GM21447 (cell line): Measurements from ENCODE around the gene WDR81.

Experiments used
- ATAC-seq: cut with Tn5 transposase; IDR thresholded peaks from one replicate; pipeline ENCODE4 v1.9.1; 2021; ENCODE audit not compliant: unreplicated experiment

The WDR81 gene

DNA sequence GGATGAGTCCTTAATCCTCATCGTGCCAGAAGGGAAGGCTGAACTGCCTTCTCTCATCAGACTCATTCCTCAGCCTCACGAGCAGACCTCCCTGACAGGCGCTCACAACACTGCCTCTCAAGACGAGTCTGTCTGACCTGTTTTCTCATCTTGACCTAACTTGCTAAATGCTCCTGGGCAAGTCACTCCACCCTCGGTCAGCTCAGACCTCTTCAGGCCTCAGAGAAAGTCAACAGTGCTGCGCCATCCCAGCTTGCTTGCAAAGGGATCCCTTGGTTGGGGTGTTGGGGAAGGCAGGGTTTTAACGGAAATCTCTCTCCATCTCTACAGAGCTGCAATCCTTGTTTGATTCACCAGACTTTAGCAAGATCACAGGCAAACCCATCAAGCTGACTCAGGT lies 52.4 kb downstream of the WDR81 start:
- no peak for ATAC-seq

DNA sequence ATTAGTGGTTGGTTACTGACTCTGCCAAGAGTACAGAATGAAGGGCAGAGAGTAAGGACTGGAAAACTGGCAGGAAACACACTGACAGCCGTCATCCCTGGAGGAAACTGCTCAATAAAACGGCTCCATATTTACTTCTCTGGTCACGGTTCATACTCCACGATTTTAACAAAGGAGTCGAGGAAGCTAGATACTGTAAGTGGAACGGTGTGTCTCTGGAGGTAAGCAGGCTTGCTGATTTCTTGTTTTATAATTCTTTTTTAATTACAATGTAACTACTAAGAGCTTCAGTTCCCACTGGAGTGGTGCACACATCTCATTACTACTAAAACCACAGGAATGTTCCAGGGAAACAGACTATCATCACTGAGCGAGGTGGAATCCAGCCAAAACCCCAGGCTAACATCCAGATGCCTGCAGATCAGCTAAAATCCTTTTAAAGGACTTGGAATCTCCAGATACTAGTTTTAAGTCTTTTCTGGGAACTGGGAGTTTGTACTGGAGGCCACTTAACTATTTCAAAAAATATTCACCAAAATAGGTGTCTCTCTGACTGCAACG lies 55.1 kb downstream of the WDR81 start:
- no peak for ATAC-seq

DNA sequence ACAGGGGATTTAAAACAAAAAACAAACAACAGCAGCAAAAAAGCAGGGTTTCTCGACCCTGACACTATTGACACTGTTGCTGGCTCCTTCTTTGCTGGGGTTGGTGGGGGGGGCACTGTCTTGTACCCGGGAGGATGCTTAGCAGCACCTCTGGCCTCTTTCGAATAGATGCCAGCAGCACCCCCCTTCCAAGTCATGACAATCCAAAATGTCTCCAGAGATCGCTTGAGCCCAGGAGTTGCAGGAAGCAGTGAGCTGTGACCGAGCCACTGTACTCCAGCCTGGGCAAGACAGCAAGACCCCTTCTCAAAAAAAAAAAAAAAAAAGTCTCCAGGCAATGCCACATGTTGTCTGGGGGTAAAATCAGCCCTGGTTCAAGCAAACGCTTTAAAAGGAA lies 57.7 kb downstream of the WDR81 start:
- ATAC-seq, result no peak

DNA sequence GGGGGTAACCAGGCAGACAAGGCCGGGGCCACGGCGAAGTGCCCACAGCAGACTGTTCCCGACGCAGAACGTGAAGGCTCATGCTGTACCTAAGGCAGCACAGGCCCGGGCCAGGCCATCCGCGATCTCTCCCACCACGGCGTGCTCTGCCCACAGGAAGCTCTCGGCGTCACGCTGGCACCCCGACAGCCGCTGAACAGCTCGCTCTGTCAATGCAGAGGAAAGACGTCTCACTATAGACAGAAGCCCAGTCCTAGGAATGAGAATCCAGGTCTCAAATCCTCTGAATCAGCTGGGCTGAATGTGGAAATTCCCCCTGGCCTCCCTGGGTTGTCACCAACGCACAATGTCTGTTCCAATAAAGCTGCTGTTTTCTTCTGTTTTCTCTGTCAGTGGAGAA lies 58.8 kb downstream of the WDR81 start:
- no peak for ATAC-seq

DNA sequence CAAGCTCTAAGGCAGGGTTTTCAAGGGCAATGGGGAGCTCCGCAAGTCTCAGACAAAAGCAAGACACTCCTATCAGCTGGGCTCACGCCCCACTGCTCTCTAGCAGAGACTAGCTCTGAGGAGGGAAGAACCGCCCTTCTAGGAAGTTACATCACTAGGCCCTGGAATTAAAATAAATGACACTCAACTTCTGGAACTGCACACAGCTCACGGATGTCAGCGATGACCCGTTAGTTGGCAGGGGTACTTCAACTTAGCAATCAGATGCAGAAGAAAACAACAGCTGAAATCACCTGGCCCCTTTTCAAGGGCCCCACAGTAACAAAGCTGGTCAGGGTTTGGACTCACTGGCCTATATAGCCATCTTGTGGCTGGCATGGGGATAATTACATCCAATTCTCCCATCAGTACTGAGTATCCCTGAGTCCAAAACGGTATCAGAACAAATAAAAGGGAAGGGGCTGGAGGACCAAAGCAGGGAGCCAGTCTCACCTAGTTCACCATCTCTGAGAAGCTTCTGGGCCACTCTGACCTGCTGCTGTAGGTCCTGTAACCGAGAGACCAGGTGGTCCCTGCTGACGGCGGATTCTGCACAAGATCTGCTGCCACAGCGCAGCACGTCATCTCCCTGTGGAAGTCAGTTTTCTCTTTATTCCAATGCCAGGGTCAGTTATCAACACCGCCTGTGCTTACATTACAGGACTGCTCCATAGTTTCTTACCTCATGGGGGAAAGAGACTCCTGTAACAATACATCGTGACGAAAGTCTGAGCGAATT lies 59.5 kb downstream of the WDR81 start:
- no peak for ATAC-seq

DNA sequence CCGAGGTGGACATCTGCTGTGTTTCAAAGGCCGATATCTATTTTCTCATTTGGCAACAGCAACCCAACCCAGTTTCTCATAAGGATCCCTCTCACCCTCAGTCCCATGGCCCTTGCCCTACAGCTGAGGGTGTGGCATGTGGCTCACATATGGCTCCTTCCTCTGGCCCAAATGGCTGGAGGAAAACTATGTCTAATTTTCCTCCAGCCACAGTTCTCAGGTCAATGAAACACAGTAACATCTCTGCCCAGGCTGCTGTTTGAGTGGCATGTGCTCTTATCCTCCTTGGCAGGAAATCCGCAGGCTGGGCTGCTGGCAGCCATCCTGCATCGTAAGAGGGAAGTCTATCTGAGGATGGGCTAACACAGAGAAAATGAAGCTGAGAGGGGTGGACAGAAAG lies 61.4 kb downstream of the WDR81 start:
- no peak for ATAC-seq

DNA sequence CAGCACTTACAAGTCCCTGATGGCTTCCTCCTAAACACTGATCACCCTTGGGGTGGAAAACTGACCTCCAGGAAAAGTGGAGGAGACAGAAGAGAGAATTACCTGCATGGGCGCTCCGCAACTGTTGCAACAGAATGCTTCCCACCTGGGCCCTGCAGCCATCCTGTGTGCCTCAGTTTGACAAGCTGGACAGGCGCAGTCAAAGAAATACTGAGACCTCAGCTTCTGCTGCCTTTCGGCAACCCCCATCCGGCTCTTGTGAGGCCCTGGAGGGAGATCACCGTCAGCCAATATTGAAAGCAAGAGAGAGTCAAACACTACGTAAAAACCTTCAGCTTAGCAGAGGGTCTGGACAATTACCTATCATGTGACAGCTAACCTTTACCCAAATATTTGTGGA lies 62.2 kb downstream of the WDR81 start:
- no peak for ATAC-seq

DNA sequence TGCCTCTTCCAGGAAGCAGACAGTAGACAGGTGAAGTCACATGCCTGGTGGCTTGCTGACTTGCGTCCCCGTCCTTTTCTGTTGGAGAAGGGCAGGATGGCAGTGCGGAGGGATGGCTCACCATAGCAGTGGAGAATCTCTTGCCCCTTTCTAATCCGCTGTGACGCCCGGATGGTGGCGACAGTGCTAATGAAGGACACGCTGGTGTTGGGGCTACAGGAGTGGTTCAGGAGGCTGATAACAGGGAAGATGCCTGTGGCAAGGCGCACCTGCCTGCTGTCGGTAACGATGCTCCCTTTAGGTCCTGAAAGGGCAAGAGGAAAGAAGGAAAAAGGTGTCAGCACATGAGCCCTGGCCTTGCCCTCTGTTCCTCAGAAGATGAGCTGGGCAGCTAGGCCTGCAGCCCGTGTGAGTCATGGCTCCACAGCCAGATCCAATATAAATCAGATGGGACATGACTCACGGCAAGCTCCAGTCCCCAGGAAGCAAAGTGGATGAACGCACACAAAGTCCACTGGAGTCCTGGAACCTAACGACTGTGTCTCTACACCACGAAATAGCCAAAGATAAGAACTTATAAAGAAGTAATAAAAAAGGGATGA lies 62.9 kb downstream of the WDR81 start:
- ATAC-seq, result no peak
